Measurements from ENCODE around the gene NAGPA. TPM values are rescaled to one million over a fixed set of nuclear protein-coding genes. Genes with fewer than 3 reads are reported as not detected.

Gene NAGPA
- total and polyA plus RNA-seq, 2 of the 13 experiments (the other 11 are each of a cell fraction or from before 2014, with no cell fraction given) = 27.1 to 60.3 TPM

- TF ChIP-seq GLMP (CRISPR knock-in tag; IDR thresholded peaks at IDR 0.05; ENCODE audit: borderline replicate concordance) (no peak; the same call in 1 of the 2 replicates), ETV5 (CRISPR knock-in tag; IDR thresholded peaks at IDR 0.05; ENCODE audit: borderline replicate concordance) (peak; percentile 70; the same call in 1 of the 2 replicates), THRA (CRISPR knock-in tag; IDR thresholded peaks at IDR 0.05; ENCODE audit: borderline replicate concordance) (peak; percentile 78), SP5 (CRISPR knock-in tag; IDR thresholded peaks at IDR 0.05; ENCODE audit: borderline replicate concordance, low read depth) (no peak), ZFP1 (CRISPR knock-in tag; IDR thresholded peaks at IDR 0.05) (peak; percentile 86; the same call in 1 of the 2 replicates), ZNF326 (CRISPR knock-in tag; IDR thresholded peaks at IDR 0.05; ENCODE audit: borderline replicate concordance) (no peak), TAF1 (CRISPR knock-in tag; IDR thresholded peaks at IDR 0.05) (peak; percentile 100), NR1H2 (CRISPR knock-in tag; IDR thresholded peaks at IDR 0.05; ENCODE audit: borderline replicate concordance, low read depth) (no peak), NR2F1 (CRISPR knock-in tag; IDR thresholded peaks at IDR 0.05) (peak in 1 of 2 experiments; percentile 63; a peak in 2 of 4 replicates), PITX1 (CRISPR knock-in tag; IDR thresholded peaks at IDR 0.05) (peak; percentile 93), GPBP1L1 (CRISPR knock-in tag; IDR thresholded peaks at IDR 0.05) (no peak), ZNF839 (CRISPR knock-in tag; IDR thresholded peaks at IDR 0.05; ENCODE audit: borderline replicate concordance) (peak; percentile 69; the same call in 1 of the 2 replicates)
These were observed 38.1 kb upstream of the NAGPA start, which contains the start of gene ALG1 (continued) for GRCh38 chr16:5071681-5072333.

Measured in HepG2 (cell line).